ENCODE data around the gene MAP3K21.

GRCh38 chr1:233379869-233380438, 52.4 kb downstream of the MAP3K21 start:
- TF ChIP-seq CTCF (IDR thresholded peaks at IDR 0.05): no peak
- no peak for TF ChIP-seq POLR2A (IDR thresholded peaks at IDR 0.05)

Data from testis (tissue), 2 donors.